ENCODE measurements around the gene VPS33B.

GRCh38 chr15:91018158-91018557 is 4.2 kb downstream of the VPS33B start:
- TF ChIP-seq CTCF (IDR thresholded peaks at IDR 0.05) (no peak), ZFX (IDR thresholded peaks at IDR 0.05; ENCODE audit: borderline replicate concordance) (no peak)

Measured in 22Rv1 (cell line).